Measurements from ENCODE around the gene PEX10. TPM values are rescaled to one million over a fixed set of nuclear protein-coding genes. Genes with fewer than 3 reads are reported as not detected.

The PEX10 gene
- total RNA-seq, 4 donors from 2014 or later = 27.6 to 44.7 (median 37.8) TPM

GRCh38 chr1:2374252-2375155 is 37.9 kb downstream of the PEX10 start:
- Histone ChIP-seq H3K27me3 (no peaks in the 10 kb centered on the region), H3K4me1 (no peaks in the 10 kb centered on the region), H3K9me3 (no peaks in the 10 kb centered on the region), H3K4me3 (no peak overlapping the region), H3K27ac (no peak overlapping the region), H3K36me3 (peaks cover 0 to 48% (median 0%) of the 10 kb centered on the region in 3 donors)
- TF ChIP-seq CTCF (IDR thresholded peaks at IDR 0.05) (no peak), EP300 (IDR thresholded peaks at IDR 0.05) (no peak), POLR2A (IDR thresholded peaks at IDR 0.05) (no peak)
- no peak for DNase-seq (ENCODE audit: low spot score in 2 of 2)
- WGBS, 2 donors = 79 to 81% methylated on average over 17 of the region's 17 CpGs

GRCh38 chr1:2373551-2374251 is 38.7 kb downstream of the PEX10 start:
- H3K4me3 ChIP-seq = no peak overlapping the region
- TF ChIP-seq POLR2A (IDR thresholded peaks at IDR 0.05) = no peak
- no peaks in the 10 kb centered on the region for H3K4me1 ChIP-seq
- WGBS, 2 donors = 87 to 88% methylated on average over 17 to 19 of the region's 20 CpGs
- DNase-seq (ENCODE audit: low spot score in 2 of 2) = no peak
- H3K27me3 ChIP-seq = no peaks in the 10 kb centered on the region
- peaks cover 0 to 52% (median 0%) of the 10 kb centered on the region in 3 donors for H3K36me3 ChIP-seq
- H3K9me3 ChIP-seq = no peaks in the 10 kb centered on the region
- H3K27ac ChIP-seq = no peak overlapping the region

- H3K27ac ChIP-seq = no peak overlapping the region
- WGBS, 2 donors = 92% methylated on average over 25 to 27 of the region's 36 CpGs
- H3K36me3 ChIP-seq = peaks cover 0 to 61% (median 0%) of the 10 kb centered on the region in 3 donors
- H3K27me3 ChIP-seq = no peaks in the 10 kb centered on the region
- DNase-seq (ENCODE audit: low spot score in 2 of 2) = no peak
- no peaks in the 10 kb centered on the region for H3K4me1 ChIP-seq
- H3K4me3 ChIP-seq = no peak overlapping the region
- no peaks in the 10 kb centered on the region for H3K9me3 ChIP-seq
- TF ChIP-seq POLR2A (IDR thresholded peaks at IDR 0.05) = no peak
- no peak for TF ChIP-seq CTCF (IDR thresholded peaks at IDR 0.05)
- TF ChIP-seq EP300 (IDR thresholded peaks at IDR 0.05) = no peak
These were observed 39.5 kb downstream of the PEX10 start for GRCh38 chr1:2372551-2373490.

GRCh38 chr1:2368053-2368744 is 44.2 kb downstream of the PEX10 start:
- Histone ChIP-seq H3K36me3 (peaks cover 0 to 53% (median 0%) of the 10 kb centered on the region in 3 donors), H3K27ac (no peak overlapping the region), H3K4me3 (no peak overlapping the region), H3K4me1 (no peaks in the 10 kb centered on the region), H3K27me3 (no peaks in the 10 kb centered on the region), H3K9me3 (peaks cover 0 to 8% (median 0%) of the 10 kb centered on the region in 4 donors)
- DNase-seq (ENCODE audit: low spot score in 2 of 2) = no peak
- TF ChIP-seq CTCF (IDR thresholded peaks at IDR 0.05) = no peak
- no peak for TF ChIP-seq POLR2A (IDR thresholded peaks at IDR 0.05)
- TF ChIP-seq EP300 (IDR thresholded peaks at IDR 0.05) = no peak
- WGBS, 2 donors = 93 to 94% methylated on average over 8 of the region's 8 CpGs
